HAP-1 (cell line): ENCODE measurements around the gene MANF.
A peak's percentile ranks its signal among the peaks of the same experiment; 100 is the strongest.
"Not testable (repeated sequence)": the region's sequence is repeated elsewhere in the genome, so short reads cannot be mapped to it uniquely, and the experiment has no call there.

Source experiments
- DNase-seq, 2 experiments: peaks; one replicate each; pipeline ENCODE4 v3.0.0-alpha.2; 2016 to 2020; ENCODE audit warnings: low spot score in 2 of 2
- H3K27me3 ChIP-seq: fragments of 250-450 bp; sonication (Bioruptor Pico); 2 replicates; pipeline ENCODE4 v1.5.1; 2020; ENCODE audit warnings: low read depth, mild to moderate bottlenecking, moderate library complexity
- H3K36me3 ChIP-seq: fragments of 250-450 bp; sonication (Bioruptor Pico); replicated peaks from 2 replicates; pipeline ENCODE4 v1.5.1; 2020; ENCODE audit warnings: mild to moderate bottlenecking
- H3K4me1 ChIP-seq: fragments of 250-450 bp; sonication (Bioruptor Pico); 2 replicates; pipeline ENCODE4 v1.5.1; 2020; ENCODE audit warnings: mild to moderate bottlenecking
- H3K4me3 ChIP-seq: fragments of 250-450 bp; sonication (Bioruptor Pico); 2 replicates; pipeline ENCODE4 v1.5.1; 2020; ENCODE audit warnings: mild to moderate bottlenecking, moderate library complexity
- H3K9me3 ChIP-seq: fragments of 250-450 bp; sonication (Bioruptor Pico); 2 replicates; pipeline ENCODE4 v1.5.1; 2020; ENCODE audit warnings: mild to moderate bottlenecking, moderate library complexity
- in situ Hi-C: fragments of 300-500 bp; cut with MboI; formaldehyde crosslinking; loops from 3 replicates; pipeline ENCODE4 v1.14.3; 2020; ENCODE audit warnings: low sequenced_read_pairs, inconsistent platforms, mixed read lengths

The MANF gene

DNA sequence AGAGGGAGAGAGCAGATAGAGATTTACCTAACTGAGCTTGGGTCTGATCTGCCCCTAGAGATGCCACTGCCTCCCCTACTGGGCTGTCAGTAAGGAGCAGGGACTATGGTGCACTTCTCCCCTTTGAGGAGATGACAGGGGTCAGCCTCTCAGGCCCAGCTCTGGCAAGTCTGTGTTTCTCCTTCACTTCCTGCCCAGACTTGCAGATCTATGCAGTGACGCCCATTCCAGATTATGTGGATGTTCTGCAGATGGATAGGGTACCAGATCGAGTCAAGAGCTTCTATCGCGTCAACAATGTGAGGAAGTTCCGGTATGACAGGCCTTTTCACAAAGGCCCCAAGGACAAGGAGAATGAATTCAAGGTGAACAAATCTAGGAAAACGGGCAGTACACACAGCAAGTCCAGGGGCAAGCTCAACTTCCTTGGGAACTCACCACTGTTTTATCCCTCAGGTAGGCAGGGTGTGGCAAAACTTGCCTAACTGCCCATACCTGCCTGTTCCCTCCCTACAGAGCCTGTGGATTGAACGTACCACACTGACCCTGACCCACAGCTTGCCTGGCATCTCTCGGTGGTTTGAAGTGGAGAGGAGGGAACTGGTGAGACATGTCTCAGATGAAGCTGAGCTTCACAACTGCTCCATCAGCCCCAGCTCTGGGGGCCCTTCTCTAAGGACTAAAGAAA lies 29.1 kb upstream of the MANF start:
- no peaks in the 10 kb centered on the region for H3K27me3 ChIP-seq
- no peak overlapping the region for H3K4me3 ChIP-seq
- no peaks in the 10 kb centered on the region; the same call in 1 of the 2 replicates for H3K36me3 ChIP-seq
- in situ Hi-C loops = no loop called here
- DNase-seq = no peak
- no peaks in the 10 kb centered on the region for H3K9me3 ChIP-seq
- H3K4me1 ChIP-seq = no peaks in the 10 kb centered on the region

GRCh38 chr3:51357856-51358255 lies 27.2 kb upstream of the MANF start:
- in situ Hi-C loops = no loop called here
- Histone ChIP-seq H3K9me3 (no peaks in the 10 kb centered on the region), H3K4me1 (no peaks in the 10 kb centered on the region), H3K36me3 (no peaks in the 10 kb centered on the region; the same call in 1 of the 2 replicates), H3K4me3 (no peak overlapping the region), H3K27me3 (no peaks in the 10 kb centered on the region)
- no peak for DNase-seq

DNA sequence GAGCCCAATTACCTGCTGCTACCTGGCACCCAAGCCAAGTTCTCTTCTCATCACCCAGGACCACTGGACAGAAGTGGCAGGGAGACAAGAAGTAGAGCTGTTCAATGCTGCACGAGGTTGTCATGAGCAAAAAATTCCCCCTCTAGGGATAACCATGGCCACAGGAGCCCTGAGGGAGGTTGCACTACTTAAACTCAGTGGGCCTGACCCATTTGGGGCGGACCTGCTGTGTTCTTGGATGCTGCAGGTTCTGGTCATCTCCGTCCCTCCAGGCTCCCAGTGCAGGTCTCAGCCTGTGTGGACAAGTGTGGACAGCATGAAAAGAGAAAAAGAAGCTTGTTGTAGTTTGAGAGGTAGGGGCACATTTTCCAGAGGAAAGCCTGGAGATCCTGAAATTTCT lies 26.1 kb upstream of the MANF start:
- Histone ChIP-seq H3K4me1 (no peaks in the 10 kb centered on the region), H3K9me3 (no peaks in the 10 kb centered on the region), H3K27me3 (no peaks in the 10 kb centered on the region), H3K36me3 (no peaks in the 10 kb centered on the region; the same call in 1 of the 2 replicates), H3K4me3 (no peak overlapping the region)
- in situ Hi-C loops = no loop called here
- no peak for DNase-seq

DNA sequence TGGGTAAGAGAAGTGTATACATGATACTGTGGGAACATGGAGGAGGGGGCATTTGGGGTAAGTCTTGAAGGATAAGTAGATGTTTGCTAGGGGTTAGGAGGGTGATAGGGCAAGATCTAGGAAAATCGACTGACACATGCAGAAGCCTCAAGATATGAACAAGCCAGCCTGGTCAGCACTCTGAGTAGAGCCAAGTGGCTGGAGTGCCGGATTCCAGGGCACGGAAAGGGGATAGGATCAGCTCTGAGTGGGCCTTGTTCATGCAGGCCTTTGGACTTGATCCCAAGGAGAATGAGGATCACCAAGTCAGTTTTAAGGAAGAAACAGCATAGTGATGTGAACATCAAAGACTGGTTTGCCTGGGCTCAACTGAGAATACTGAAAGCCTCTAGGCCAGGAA lies 24.3 kb upstream of the MANF start:
- no peak overlapping the region for H3K4me3 ChIP-seq
- in situ Hi-C loops = no loop called here
- no peaks in the 10 kb centered on the region; the same call in 1 of the 2 replicates for H3K36me3 ChIP-seq
- no peaks in the 10 kb centered on the region for H3K9me3 ChIP-seq
- no peaks in the 10 kb centered on the region for H3K27me3 ChIP-seq
- H3K4me1 ChIP-seq = no peaks in the 10 kb centered on the region
- no peak for DNase-seq

DNA sequence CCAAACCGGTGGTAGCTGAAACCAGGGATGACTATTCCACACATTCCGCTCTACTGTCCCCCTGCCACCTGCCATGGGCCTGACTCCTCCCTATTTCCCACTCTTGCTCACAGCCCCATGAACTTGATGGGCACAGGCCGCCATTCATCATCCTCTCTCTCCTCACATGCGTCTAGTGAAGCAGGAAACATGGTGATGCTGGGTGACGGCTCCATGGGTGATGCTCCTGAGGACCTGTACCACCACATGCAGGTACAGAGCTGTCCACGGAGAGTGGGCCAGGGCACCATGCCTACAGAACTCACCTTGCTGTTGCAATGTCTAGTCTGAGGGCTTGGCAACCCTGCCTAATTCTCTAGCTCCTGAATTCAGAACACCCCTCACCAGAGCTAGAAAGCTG lies 23.3 kb upstream of the MANF start:
- in situ Hi-C loops = no loop called here
- H3K9me3 ChIP-seq = no peaks in the 10 kb centered on the region
- DNase-seq = no peak

DNA sequence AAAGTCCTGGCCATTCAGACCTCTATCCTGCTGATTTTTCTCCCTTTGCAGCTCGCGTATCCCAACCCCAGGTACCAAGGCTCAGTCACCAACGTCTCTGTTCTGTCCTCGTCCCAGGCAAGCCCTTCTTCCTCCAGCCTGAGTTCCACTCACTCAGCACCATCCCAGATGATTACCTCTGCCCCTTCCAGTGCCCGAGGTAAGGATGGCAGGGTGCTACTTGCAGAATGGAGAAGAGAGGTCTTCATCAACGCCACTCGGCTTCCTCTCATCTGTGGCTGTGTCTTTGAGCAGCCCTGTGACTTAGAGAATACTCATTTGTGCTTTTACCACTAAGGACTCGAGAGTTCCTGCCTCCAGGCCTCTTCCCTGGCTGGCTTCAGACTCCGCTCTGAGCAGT lies 22.6 kb upstream of the MANF start:
- no peaks in the 10 kb centered on the region; the same call in 1 of the 2 replicates for H3K36me3 ChIP-seq
- in situ Hi-C loops = no loop called here
- H3K27me3 ChIP-seq = no peaks in the 10 kb centered on the region
- no peaks in the 10 kb centered on the region for H3K9me3 ChIP-seq
- no peak overlapping the region for H3K4me3 ChIP-seq
- no peaks in the 10 kb centered on the region for H3K4me1 ChIP-seq
- no peak for DNase-seq

More for the DNA sequence above, 23.3 kb upstream of the MANF start:
- Histone ChIP-seq H3K4me1 (no peaks in the 10 kb centered on the region), H3K4me3 (no peak overlapping the region), H3K36me3 (no peaks in the 10 kb centered on the region; the same call in 1 of the 2 replicates), H3K27me3 (no peaks in the 10 kb centered on the region)

- H3K27me3 ChIP-seq, in situ Hi-C loops, H3K36me3 ChIP-seq, H3K4me1 ChIP-seq, DNase-seq, H3K9me3 ChIP-seq, H3K4me3 ChIP-seq: not testable (repeated sequence)
These were observed 16.8 kb upstream of the MANF start for GRCh38 chr3:51368276-51368675.

DNA sequence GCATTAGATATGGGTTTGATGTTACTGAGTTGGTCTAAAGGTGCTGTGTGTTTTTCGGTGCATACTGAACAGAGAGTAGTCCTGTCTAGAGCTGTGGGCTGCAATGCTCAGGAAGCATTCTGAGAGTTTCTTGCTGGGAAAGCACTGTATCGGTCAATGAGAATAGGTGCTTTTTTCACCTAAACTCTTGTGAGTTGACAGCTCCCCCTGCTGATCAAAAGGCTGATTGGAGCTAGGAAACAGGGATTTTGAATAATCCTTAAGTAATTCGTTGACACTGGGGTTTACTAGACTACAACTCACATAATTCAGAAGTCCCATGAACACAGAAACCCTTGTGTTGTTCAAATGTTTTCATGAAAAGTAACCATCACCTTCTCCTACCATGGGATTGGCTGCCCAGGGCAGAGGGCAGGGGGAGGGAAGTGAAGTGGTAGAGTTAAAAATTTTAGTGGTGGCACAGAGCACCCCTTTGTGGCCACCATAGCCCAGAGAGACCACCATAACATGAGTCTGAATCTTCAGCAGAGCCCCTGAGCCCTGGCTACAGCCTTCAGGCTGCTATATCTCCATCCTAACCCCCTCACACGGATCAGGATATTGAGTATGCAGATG lies 13.0 kb upstream of the MANF start:
- Histone ChIP-seq H3K4me3 (no peak overlapping the region), H3K9me3 (no peaks in the 10 kb centered on the region), H3K36me3 (no peaks in the 10 kb centered on the region), H3K27me3 (no peaks in the 10 kb centered on the region), H3K4me1 (no peaks in the 10 kb centered on the region)
- in situ Hi-C loops = loop anchor here (5.0 to 10.0 kb wide), 4 partner anchors 267 to 755 kb away; partner anchors contain the start of genes DOCK3 and MAPKAPK3
- peak; percentile 67 to 80 for DNase-seq

GRCh38 chr3:51373658-51374421 lies 11.3 kb upstream of the MANF start:
- Histone ChIP-seq H3K4me3 (no peak overlapping the region), H3K4me1 (no peaks in the 10 kb centered on the region), H3K27me3 (no peaks in the 10 kb centered on the region), H3K9me3 (no peaks in the 10 kb centered on the region), H3K36me3 (no peaks in the 10 kb centered on the region)
- in situ Hi-C loops = loop anchor here (5.0 to 10.0 kb wide), 4 partner anchors 269 to 757 kb away; partner anchors contain the start of genes DOCK3 and MAPKAPK3
- no peak for DNase-seq

DNA sequence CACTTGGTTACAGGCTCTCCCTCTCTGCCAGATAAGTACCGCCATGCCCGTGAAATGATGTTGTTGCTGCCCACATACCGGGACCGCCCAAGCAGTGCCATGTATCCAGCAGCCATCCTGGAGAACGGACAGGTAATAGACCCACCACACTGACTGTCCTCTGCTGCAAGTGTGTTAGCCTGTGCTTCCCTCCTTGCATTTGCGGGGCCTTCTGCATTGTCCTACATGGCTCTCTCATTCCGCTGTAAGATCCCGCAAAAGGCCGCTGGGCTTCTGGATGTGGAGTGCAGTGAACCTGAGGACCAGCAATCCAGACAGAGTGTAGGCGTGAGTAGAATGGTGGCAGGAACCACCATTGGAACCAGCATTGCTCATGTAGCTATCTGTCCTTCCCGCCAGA lies 10.6 kb upstream of the MANF start:
- no peak for DNase-seq
- Histone ChIP-seq H3K27me3 (no peaks in the 10 kb centered on the region), H3K9me3 (no peaks in the 10 kb centered on the region), H3K36me3 (no peaks in the 10 kb centered on the region), H3K4me1 (no peaks in the 10 kb centered on the region), H3K4me3 (no peak overlapping the region)
- in situ Hi-C loops = loop anchor here (5.0 to 10.0 kb wide), 4 partner anchors 270 to 757 kb away; partner anchors contain the start of genes DOCK3 and MAPKAPK3

DNA sequence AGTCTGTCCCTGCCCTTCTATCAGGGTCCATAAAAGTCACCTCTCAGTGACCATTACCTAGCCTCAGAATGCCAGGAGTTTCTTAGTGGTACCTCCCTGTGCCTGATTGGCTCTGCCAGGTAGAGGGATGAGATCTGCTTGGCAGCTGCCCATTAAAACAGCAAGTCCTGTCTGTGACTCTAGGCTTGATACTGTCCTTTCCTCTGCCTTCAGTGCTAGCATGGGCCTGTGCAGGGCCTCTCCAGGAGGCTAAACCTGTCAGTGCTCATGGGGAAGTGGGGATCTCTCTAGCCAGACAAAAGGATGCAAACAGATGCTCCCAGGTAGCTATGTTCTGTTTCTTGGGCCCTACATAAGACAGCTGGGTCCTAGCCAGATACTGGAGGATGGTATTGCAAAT lies 10.0 kb upstream of the MANF start:
- Histone ChIP-seq H3K36me3 (no peaks in the 10 kb centered on the region), H3K4me1 (no peaks in the 10 kb centered on the region), H3K4me3 (no peak overlapping the region), H3K9me3 (no peaks in the 10 kb centered on the region), H3K27me3 (no peaks in the 10 kb centered on the region)
- no peak for DNase-seq
- in situ Hi-C loops = loop anchor here (10.0 kb wide), 3 partner anchors 270 to 700 kb away; partner anchors contain the start of gene DOCK3

DNA sequence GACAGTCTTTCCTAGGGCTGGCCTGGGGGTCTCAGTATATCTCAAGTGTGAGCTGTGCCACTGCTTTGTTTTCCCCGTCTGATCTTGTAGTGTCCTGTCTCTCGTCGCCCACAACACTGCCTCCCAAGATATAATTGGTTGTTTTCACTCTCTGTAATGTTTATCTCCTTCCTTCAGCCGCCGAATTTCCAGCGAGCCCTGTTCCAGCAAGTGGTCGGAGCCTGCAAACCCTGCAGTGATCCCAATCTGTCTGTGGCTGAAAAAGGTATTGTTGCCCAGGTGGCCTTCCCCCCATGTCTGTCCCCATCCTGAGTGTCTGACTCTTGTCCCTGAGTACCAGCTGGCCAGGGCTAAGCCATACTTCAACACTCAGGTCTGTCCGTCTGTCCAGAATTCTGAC lies 9.5 kb upstream of the MANF start:
- Histone ChIP-seq H3K9me3 (no peaks in the 10 kb centered on the region), H3K27me3 (no peaks in the 10 kb centered on the region), H3K4me3 (no peak overlapping the region), H3K36me3 (no peaks in the 10 kb centered on the region), H3K4me1 (no peaks in the 10 kb centered on the region)
- in situ Hi-C loops = loop anchor here (10.0 kb wide), 3 partner anchors 271 to 701 kb away; partner anchors contain the start of gene DOCK3
- DNase-seq = no peak

GRCh38 chr3:51378065-51378464 lies 7.0 kb upstream of the MANF start:
- in situ Hi-C loops = loop anchor here (10.0 kb wide), 3 partner anchors 273 to 703 kb away; partner anchors contain the start of gene DOCK3

More at GRCh38 chr3:51378065-51378464, 7.0 kb upstream of the MANF start:
- Histone ChIP-seq H3K4me1 (peaks cover under 1% of the 10 kb centered on the region; the same call in 1 of the 2 replicates), H3K27me3 (no peaks in the 10 kb centered on the region), H3K9me3 (no peaks in the 10 kb centered on the region), H3K36me3 (no peaks in the 10 kb centered on the region), H3K4me3 (no peak overlapping the region)
- no peak for DNase-seq
